Measurements from ENCODE around the gene SEPTIN10. TPM values are rescaled to one million over a fixed set of nuclear protein-coding genes. Genes with fewer than 3 reads are reported as not detected.

Gene SEPTIN10
- total and polyA plus RNA-seq, 2 donors (not counting 1 experiment from before 2014, with no cell fraction given): 0.28 TPM; not detected in 1

DNA sequence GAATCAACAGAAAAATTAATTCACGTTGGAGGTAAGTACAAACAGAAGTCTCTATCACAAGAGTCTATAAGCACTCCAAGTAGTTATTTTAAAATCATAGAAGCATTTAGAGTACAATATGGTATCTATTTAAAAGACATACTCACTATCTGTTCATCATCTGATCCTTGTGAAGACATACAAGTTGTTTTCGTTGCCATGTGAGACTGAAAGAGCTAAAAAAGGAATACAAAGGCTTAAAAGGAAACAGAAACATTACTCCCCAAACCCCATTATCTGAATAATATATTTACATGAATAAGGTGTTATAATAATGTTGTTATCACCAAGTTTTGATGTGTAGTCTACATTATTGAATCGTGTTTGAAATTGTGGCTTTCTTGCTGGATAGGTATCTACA lies 20.9 kb downstream of the SEPTIN10 start:
- Mint-ChIP-seq H3K27ac (no peak overlapping the region), H3K27me3 (peaks cover 9% of the 10 kb centered on the region), H3K9me3 (ENCODE audit: insufficient read depth) (no peaks in the 10 kb centered on the region), H3K4me1 (no peaks in the 10 kb centered on the region), H3K4me3 (no peak overlapping the region)
- Histone ChIP-seq H2AFZ (ENCODE audit: insufficient read depth, low read depth, low read length, poor library complexity, severe bottlenecking) (no peak overlapping the region), H3K4me2 (replicated peaks; ENCODE audit: low read depth, low read length, poor library complexity, severe bottlenecking) (no peak overlapping the region), H3K27me3 (replicated peaks in 1 of 4; ENCODE audit: control extremely low read depth in 1 of 4, control insufficient read depth in 3 of 4, insufficient read depth in 4 of 4, low read length in 3 of 4) (no peaks in the 10 kb centered on the region), H3K79me2 (ENCODE audit: control insufficient read depth, insufficient read depth, low read length) (no peaks in the 10 kb centered on the region), H4K20me1 (ENCODE audit: control insufficient read depth, insufficient read depth, low read length, poor library complexity, severe bottlenecking) (no peaks in the 10 kb centered on the region), H3K4me1 (ENCODE audit: control insufficient read depth in 2 of 2, insufficient read depth in 2 of 2, low read length in 2 of 2) (no peaks in the 10 kb centered on the region), H3K36me3 (replicated peaks in 1 of 2; ENCODE audit: control extremely low read depth in 1 of 2, control insufficient read depth in 1 of 2, extremely low read depth in 1 of 2, insufficient read depth in 2 of 2, low read length in 1 of 2) (no peaks in the 10 kb centered on the region), H3K9ac (ENCODE audit: low read length) (no peak overlapping the region), H3K4me3 (ENCODE audit: control extremely low read depth in 1 of 5, extremely low read depth in 1 of 5, insufficient read depth in 1 of 5, low read depth in 2 of 5, low read length in 4 of 5) (no peak overlapping the region), H3K9me3 (ENCODE audit: control extremely low read depth in 1 of 3, control insufficient read depth in 2 of 3, insufficient read depth in 1 of 3, low read length in 2 of 3) (no peaks in the 10 kb centered on the region), H3K27ac (ENCODE audit: low read length in 2 of 2) (no peak overlapping the region)
- CTCF ChIA-PET: no interaction called here
- POLR2A ChIA-PET: no interaction called here
- DNase-seq (no peak), ATAC-seq (ENCODE audit: low read depth) (no peak)
- TF ChIP-seq EZH2 (IDR thresholded peaks at IDR 0.05; ENCODE audit: borderline replicate concordance, insufficient read depth, low read depth, low read length, poor library complexity, severe bottlenecking): no peak
- TF ChIP-seq, protein P1, sequence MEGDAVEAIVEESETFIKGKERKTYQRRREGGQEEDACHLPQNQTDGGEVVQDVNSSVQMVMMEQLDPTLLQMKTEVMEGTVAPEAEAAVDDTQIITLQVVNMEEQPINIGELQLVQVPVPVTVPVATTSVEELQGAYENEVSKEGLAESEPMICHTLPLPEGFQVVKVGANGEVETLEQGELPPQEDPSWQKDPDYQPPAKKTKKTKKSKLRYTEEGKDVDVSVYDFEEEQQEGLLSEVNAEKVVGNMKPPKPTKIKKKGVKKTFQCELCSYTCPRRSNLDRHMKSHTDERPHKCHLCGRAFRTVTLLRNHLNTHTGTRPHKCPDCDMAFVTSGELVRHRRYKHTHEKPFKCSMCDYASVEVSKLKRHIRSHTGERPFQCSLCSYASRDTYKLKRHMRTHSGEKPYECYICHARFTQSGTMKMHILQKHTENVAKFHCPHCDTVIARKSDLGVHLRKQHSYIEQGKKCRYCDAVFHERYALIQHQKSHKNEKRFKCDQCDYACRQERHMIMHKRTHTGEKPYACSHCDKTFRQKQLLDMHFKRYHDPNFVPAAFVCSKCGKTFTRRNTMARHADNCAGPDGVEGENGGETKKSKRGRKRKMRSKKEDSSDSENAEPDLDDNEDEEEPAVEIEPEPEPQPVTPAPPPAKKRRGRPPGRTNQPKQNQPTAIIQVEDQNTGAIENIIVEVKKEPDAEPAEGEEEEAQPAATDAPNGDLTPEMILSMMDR (IDR thresholded peaks at IDR 0.05): no peak
- intact Hi-C loops (cut with micrococcal nuclease): no loop called here
- no CpG with 5 or more reads among the region's 3 CpGs for WGBS (ENCODE audit: insufficient coverage)

DNA sequence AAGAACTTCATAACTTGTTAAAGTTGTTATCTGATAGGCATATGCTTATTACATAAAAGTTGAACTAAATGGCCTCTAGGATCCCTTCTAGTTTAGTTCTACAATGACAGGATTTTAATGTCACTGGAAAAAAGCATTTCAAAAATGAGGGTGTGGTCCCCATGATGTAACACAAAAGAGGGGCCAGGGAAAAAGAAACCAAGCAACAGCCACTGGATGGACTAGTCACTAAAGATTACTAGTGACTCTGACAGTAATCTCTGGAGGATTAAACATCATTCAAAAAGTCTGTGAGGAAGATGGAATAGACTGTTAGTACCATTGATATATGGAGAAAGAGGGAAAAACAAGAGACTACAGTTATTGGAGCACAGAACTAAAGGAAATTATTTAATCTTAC lies 22.6 kb downstream of the SEPTIN10 start:
- POLR2A ChIA-PET: no interaction called here
- ATAC-seq (ENCODE audit: low read depth) (no peak), DNase-seq (no peak)
- H3K4me1 Mint-ChIP-seq: no peaks in the 10 kb centered on the region
- H3K4me3 Mint-ChIP-seq: no peak overlapping the region
- H3K27ac Mint-ChIP-seq: no peak overlapping the region
- CTCF ChIA-PET: no interaction called here
- Histone ChIP-seq H4K20me1 (ENCODE audit: control insufficient read depth, insufficient read depth, low read length, poor library complexity, severe bottlenecking) (no peaks in the 10 kb centered on the region), H3K4me1 (ENCODE audit: control insufficient read depth in 2 of 2, insufficient read depth in 2 of 2, low read length in 2 of 2) (no peaks in the 10 kb centered on the region), H3K9ac (ENCODE audit: low read length) (no peak overlapping the region), H2AFZ (ENCODE audit: insufficient read depth, low read depth, low read length, poor library complexity, severe bottlenecking) (no peak overlapping the region), H3K4me2 (replicated peaks; ENCODE audit: low read depth, low read length, poor library complexity, severe bottlenecking) (no peak overlapping the region), H3K27ac (ENCODE audit: low read length in 2 of 2) (no peak overlapping the region), H3K79me2 (ENCODE audit: control insufficient read depth, insufficient read depth, low read length) (no peaks in the 10 kb centered on the region), H3K36me3 (replicated peaks in 1 of 2; ENCODE audit: control extremely low read depth in 1 of 2, control insufficient read depth in 1 of 2, extremely low read depth in 1 of 2, insufficient read depth in 2 of 2, low read length in 1 of 2) (no peaks in the 10 kb centered on the region), H3K9me3 (ENCODE audit: control extremely low read depth in 1 of 3, control insufficient read depth in 2 of 3, insufficient read depth in 1 of 3, low read length in 2 of 3) (no peaks in the 10 kb centered on the region), H3K27me3 (replicated peaks in 1 of 4; ENCODE audit: control extremely low read depth in 1 of 4, control insufficient read depth in 3 of 4, insufficient read depth in 4 of 4, low read length in 3 of 4) (no peaks in the 10 kb centered on the region), H3K4me3 (ENCODE audit: control extremely low read depth in 1 of 5, extremely low read depth in 1 of 5, insufficient read depth in 1 of 5, low read depth in 2 of 5, low read length in 4 of 5) (no peak overlapping the region)
- intact Hi-C loops (cut with micrococcal nuclease): no loop called here
- TF ChIP-seq EZH2 (IDR thresholded peaks at IDR 0.05; ENCODE audit: borderline replicate concordance, insufficient read depth, low read depth, low read length, poor library complexity, severe bottlenecking): no peak
- TF ChIP-seq, protein P1 (IDR thresholded peaks at IDR 0.05): no peak
- H3K27me3 Mint-ChIP-seq: peaks cover 9% of the 10 kb centered on the region
- H3K9me3 Mint-ChIP-seq (ENCODE audit: insufficient read depth): no peaks in the 10 kb centered on the region
